H1 (cell line): ENCODE measurements around the gene PLCL2. TPM values are rescaled to one million over a fixed set of nuclear protein-coding genes. Genes with fewer than 3 reads are reported as not detected.

ENCODE experiments used
- CREB1 ChIP-seq: IDR thresholded peaks from 2 replicates; pipeline ENCODE4 v1.6.1; 2012; ENCODE audit warnings: inconsistent platforms
- POU5F1 ChIP-seq: IDR thresholded peaks from 2 replicates; pipeline ENCODE4 v1.6.1; 2011; ENCODE audit warnings: low read depth, mild to moderate bottlenecking, low read length, moderate library complexity
- SAP30 ChIP-seq: fragments of 300-600 bp; sonication (generic); IDR thresholded peaks from 2 replicates; pipeline ENCODE4 v1.7.1; 2012; ENCODE audit warnings: low read length, moderate library complexity, mild to moderate bottlenecking, inconsistent platforms; ENCODE audit not compliant: insufficient read depth, insufficient replicate concordance
- polyA plus RNA-seq, 7 experiments: library from polyadenylated mRNA; depleted of rRNA in 3 of 7; stranded (reverse) in 5 of 7; unstranded in 2 of 7; fragments of >200 nt in 5 of 7; fragments of 200-250 nt in 2 of 7; gene quantifications; 1 replicate in 5 of 7; 2 replicates in 1 of 7; 4 replicates in 1 of 7; pipeline versions ENCODE4 v1.2.1 to v1.2.3, GENCODE V29; 2011 to 2013; ENCODE audit warnings: missing spikeins in 2 of 7, mixed read lengths in 2 of 7
- total RNA-seq: library from RNA; stranded (reverse); fragmentation: NEBNext Ultra II Directional; extraction: Animal tissue kit (Norgen Biotek cat#: 25700); gene quantifications from 2 replicates; pipeline ENCODE4 v1.2.1, GENCODE V29; 2021
- TF ChIP-seq, protein P1 (sequence below), 3 experiments: IDR thresholded peaks; 1 replicate in 2 of 3; 2 replicates in 1 of 3; pipeline versions ENCODE4 v1.5.1 to v1.6.1; 2011; ENCODE audit warnings: low read length in 3 of 3, mild to moderate bottlenecking in 3 of 3, inconsistent platforms in 2 of 3, low read depth in 1 of 3, moderate library complexity in 1 of 3; ENCODE audit not compliant: insufficient read depth in 1 of 3; ENCODE audit errors: control extremely low read depth in 1 of 3

PLCL2 gene
- total and polyA plus RNA-seq, 2 of the 8 experiments (the other 6 are each of a cell fraction or from before 2014, with no cell fraction given): 3.5 to 6.8 TPM

GRCh38 chr3:16844222-16844621 is 40.5 kb upstream of the PLCL2 start (continued):
- TF ChIP-seq, protein P1, sequence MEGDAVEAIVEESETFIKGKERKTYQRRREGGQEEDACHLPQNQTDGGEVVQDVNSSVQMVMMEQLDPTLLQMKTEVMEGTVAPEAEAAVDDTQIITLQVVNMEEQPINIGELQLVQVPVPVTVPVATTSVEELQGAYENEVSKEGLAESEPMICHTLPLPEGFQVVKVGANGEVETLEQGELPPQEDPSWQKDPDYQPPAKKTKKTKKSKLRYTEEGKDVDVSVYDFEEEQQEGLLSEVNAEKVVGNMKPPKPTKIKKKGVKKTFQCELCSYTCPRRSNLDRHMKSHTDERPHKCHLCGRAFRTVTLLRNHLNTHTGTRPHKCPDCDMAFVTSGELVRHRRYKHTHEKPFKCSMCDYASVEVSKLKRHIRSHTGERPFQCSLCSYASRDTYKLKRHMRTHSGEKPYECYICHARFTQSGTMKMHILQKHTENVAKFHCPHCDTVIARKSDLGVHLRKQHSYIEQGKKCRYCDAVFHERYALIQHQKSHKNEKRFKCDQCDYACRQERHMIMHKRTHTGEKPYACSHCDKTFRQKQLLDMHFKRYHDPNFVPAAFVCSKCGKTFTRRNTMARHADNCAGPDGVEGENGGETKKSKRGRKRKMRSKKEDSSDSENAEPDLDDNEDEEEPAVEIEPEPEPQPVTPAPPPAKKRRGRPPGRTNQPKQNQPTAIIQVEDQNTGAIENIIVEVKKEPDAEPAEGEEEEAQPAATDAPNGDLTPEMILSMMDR (IDR thresholded peaks at IDR 0.05; ENCODE audit: control extremely low read depth in 1 of 3, insufficient read depth in 1 of 3, low read depth in 1 of 3, low read length in 3 of 3): no peak
- TF ChIP-seq CREB1 (no peak), POU5F1 (no peak), SAP30 (no peak)
